Stimulated activated CD4-positive, alpha-beta T cell treated with anti-CD3 and anti-CD28 coated beads, Interleukin-12 subunit alpha, Interleukin-12 subunit beta, amount 100 ng/mL, for 48 hours (primary cell): ENCODE measurements around the gene GRIK3.

Experiments used
- DNase-seq, 3 donors: peaks; one replicate each; pipeline ENCODE4 v3.0.0-alpha.2; 2020; ENCODE audit warnings: low read depth in 2 of 3, low spot score in 1 of 3

Gene GRIK3

DNA sequence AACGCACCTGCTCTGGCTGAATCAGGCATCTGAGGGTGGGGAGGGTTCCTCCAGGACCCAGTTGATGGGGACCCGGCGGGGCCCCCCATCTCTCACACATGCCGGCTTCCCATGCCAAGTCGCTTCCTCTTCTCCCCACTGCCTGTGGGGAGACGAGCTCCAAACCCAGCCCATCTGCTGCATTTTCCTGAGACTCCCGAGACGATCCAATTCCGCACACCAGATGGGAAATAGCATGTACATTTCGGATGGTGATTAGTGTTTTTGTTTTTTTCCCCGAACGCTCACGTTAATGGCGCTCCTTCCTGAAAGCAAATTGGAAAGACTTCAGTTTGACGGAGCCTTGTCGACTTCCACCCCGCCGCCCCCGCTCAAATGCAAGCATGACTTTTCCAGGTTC lies 13.2 kb upstream of the GRIK3 start:
- DNase-seq, result no peak

DNA sequence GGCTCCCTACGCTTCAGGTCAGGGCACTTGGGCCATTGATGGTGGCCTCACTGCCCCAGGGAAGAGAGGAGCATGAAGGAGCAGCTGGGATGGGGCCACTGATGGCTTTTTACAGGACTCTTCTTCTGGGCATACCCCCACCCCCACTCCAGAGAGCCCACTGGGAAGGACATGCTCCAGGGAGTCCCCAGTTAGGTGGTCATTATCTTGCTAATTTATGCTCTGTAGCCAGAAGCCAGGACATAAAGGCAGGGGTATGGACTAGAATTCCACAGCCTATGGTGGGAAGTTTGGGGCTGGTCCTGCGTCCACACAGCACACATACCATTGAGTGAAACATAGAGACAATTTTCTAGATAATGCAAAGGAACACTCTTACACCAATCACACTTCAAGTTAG lies 8.8 kb upstream of the GRIK3 start:
- DNase-seq, result no peak

DNA sequence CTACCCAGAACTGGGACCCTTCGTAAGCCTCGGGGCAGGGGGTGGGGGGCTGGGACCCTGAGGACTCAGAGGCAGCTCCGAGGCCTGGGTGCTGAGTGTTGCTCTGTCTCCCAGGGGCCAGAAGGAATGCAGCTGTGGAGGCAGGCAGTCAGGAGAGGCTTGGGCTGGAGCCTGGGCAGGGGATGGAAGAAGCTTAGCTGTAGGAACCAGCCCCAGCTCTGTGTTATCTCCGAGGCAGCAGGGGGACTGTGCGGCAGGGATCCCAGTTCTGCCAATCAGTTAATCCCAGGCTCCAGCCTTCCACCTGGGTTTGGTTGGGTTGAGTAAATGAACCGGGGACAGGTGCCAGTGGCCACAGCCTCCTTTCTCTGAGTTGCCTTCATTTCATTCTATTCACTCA lies 8.2 kb upstream of the GRIK3 start:
- no peak for DNase-seq

DNA sequence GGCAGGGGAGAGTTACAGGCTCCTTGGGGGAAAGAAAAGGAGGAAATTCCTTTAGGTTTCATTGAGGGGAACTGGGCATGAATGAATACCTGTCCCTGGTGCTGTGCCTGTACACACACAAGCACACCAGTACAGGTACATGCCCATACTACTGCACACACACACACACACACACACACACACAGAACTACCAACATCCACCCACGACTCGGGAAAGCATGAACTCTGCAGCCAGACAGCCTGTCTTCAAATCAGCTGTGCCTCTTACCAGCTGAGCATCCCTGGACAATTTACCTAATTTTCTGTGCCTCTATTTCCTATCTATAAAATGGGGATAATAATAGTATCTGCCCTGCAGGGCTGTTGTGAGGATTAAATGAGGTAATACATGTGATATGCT lies 7.2 kb upstream of the GRIK3 start:
- no peak for DNase-seq

DNA sequence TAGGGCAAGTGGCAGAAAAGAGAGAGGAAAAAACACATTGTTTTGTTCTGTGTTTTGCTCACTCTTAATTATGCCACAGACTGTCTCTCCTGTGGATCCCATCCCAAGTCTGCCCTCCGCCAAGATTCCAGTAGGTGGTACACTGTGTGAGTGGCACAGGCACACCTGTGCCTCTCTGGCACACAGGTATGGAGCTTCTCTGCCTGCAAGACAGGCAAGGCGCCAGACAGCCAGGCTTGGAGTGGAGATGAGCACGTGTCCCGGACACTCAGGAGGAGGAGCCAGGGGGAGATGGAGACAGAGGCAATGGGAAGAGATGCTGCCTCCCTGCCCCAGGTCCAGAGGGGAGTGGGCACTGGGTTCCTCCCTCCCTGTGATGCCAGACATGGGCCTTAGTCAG lies 6.5 kb upstream of the GRIK3 start:
- no peak for DNase-seq

DNA sequence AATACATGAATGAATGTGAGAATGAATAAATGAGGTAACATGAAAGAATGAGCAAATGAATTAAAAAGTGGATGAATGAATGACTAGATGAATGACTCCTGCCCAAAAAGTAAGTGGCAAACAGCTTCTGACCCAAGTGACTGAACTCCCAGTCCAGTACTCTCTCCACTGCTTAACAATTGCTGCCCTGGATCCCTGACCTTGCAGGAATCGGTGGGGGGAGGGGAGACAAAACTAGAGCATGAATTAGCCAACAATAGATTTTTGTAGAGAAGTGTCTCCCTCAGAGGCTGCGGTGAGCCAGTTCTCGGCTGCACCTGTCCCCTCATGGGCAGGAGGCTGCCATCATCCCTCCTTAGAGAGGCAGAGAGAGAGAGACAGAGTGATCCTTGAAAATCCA lies 5.9 kb upstream of the GRIK3 start:
- DNase-seq, result no peak

DNA sequence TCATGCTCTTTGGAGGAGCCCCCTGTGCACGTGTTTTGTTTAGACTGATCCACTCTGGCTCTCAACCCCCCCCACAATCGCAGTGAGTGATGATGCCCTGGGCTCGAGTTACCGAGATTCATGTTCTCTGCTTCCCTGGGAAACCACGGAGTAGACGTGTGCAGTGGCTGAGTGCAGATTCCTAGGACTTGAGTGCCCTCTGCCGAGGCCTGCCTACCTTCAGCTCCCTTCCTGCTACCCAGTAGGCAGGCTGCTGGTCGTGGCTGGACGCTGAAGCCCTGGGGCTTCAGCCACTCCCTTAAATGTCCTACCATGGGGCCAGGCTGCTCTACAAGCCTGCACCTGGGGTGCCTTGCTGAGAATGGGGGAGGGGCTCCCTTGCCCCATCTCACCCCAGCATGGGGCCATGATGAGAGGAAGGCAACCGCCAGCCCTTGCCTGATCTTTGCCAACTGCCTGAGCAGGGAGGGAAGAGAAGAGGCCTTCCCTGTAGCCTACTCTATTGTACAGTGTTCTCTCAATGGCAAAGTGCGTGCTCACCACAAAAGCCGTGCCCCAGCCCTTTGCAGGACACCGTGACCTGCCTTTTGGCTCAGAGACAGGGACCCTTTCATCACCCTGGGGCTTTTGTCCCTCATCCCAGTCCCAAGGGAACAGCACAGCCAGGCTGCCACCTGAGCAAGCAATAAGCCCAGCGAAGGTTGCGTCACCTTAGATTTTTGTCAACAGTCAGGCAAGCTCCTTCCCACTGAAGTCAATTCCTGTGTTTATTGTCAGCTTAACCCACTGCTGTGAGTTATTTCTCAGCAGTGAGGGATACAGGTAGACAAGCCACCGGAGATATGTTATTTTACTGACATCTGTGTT lies 4.1 kb upstream of the GRIK3 start:
- DNase-seq, result no peak

DNA sequence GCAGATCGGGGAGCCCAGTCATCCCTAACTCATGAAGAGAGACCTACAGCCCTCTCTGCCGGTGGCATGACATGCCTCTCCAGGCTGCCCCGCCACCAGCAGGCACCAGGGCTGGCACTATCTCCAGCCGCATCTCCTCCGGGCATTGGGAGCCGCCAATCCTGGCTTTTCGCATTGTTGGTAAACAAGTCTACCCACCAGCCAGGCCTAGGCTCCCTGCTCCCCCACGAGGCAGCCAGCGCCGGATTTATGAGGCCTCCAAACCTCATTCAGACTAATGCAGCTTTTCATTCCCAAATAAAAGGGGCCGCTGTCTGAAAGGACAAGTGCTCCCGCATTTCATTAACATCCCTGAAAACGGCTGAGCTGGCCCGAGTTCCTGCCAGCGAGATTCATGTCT lies 3.4 kb upstream of the GRIK3 start:
- no peak for DNase-seq

DNA sequence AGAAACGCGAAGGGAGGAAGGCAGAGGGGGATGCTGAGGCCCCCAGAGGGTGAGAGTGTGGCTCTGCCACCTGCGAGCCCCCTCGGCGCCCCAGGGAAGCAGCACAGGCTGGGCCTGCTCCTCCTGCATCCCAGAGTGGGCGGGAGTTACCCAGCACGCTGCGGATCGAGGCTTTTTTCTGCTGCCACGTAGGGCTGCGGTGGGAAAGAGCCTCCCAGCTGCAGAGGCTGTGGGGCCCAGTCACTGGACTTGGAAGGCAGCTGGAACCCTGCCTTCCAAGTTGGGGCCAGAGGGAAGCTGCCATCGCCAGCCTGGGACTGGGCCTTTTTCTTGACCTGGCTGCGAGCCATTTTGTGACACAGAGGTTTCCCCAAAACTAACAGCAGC lies 2.3 kb upstream of the GRIK3 start:
- DNase-seq, result no peak

DNA sequence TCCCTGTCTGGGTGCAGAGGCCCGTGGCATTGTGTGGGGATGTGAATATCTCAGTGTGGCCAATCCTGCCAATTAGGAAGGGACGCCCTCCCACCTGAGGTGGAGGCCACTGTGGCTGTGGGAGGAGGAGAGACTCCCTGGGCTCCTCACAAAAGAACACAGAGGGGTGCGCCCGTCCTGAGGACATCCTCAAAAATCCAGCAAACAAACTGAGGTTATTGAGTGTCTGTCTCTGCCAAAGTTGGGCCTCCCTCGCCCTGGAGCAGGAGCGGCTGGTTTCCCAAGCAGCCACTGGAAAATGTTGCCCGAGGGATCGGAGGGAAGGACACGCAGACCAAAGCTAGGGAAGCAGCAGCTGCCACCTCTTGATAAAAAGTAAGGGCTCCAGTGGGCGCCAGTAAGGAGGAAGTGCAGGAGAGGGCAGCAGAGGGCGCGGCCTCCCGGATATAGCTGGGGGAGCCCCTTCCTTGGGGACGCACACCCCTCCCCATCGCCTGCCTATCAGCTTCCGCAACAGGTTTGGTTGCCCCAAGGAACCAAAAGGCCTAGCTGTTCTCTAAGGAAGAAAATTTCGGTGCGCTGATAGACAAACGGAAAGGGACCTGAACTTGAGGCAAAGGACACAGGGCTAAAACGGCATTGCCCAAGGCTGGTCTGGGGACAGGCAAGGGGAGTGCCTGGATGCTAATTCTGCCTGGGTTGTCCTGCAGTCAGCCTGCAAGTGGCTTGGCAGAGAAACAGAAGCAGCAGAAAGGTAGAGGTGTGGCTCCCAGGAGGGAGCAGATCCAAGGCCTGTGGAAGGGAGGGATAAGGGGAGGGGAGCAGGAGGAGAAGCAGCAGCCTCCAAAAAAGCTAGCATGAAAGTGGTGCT lies 1.7 kb upstream of the GRIK3 start:
- no peak for DNase-seq

DNA sequence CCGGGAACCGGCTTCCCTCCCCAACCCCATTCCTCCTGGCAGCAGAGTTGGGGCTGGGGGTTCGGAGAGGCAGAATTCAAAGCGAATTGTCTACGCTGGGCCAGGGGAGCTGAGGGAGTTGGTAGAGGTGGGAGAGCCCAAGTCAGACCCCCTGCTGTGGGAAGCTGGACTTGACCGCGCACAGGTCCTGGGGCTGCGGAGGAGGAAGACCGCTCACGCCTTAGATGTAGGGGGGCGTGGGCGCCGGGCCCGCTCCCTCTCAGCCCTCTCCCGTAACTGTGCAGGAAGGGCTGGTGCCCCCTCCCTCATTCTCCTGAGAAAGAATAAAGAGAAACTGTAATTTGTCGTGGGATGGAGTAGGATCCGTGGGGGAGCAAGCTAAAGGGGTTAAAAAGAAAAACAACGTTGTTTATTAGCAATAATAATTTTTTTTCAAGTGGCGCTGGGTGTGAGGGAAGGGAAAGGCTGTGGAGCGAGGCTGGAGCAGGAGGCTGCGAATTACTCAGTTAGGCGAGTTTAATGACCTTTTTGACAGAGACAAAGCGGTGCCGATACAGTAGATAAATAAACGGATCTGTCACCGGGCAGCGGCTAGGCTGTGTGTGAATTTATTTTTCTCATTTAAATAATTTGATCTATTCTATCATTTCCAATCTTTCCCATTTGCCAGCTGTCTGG lies 838 bp upstream of the GRIK3 start:
- no peak for DNase-seq

DNA sequence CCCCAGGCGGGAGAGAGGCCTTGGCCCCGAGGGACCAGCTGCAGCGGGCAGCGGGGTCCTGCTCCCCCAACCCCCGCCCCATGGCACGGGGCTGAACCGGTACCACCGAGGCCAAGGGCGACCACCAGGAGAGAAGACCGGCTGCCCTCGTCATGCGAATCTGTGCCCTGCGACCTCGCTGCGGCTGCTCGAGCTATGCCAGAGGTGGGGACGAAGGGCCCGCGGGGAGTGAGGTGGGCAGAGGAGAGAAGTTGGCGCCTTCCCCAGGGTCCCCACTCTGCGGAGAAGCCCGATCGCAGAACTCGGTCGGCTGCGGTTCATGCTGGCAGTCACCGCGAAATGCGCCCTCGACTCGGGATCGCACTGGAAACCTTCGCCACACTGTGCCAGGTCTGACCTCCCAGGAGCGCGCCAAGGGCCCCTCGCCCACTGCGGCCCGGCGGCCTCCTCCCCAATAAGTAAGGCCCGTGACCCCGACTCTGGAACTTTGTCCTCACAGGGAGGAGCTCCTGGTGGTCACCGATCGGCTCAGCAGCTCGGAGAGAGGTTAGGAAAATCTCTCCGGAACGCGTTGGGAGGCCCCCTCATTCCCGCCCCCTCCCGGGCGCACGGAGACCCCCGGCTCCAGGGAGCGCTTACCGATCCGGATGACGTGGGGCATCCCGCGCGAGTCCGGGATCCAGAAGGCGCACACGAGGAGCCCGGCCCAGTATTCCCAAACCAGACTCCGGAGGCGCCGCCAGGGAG lies 787 bp downstream of the GRIK3 start:
- no peak for DNase-seq

DNA sequence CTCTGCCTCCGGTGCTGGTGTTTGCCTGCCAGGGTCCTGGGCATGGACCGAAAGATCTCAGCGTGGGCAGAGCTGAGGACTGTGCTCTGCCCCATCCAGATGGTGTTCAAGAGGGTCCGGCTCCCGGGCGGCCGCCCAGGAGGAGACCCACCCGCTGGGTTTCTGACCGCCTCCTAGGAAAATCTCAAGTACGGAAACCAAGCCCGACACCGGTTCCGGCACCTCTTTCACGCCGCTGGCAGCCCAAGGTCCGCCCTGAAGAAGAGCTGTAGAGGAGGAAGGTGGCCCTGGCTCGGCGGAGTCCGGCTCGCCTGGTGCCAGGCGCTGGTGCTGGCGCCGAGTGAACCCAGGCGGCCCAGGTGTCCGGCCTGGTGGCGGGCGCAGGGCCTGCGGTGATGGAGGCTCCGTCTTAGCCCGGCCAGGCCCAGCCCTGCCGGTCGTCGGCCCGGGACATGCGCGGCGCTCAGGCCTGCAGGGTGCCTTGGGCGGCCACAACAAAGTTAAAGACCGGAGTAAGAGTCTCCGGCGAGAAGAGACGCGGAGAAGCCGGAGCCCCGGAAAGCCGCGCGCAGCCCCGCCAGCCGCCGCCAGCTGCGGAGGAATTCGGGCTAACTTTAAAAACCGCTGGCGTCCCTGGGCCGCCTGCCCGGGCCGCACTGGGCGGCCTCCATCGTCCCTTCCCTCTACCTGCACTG lies 1.5 kb downstream of the GRIK3 start:
- no peak for DNase-seq

DNA sequence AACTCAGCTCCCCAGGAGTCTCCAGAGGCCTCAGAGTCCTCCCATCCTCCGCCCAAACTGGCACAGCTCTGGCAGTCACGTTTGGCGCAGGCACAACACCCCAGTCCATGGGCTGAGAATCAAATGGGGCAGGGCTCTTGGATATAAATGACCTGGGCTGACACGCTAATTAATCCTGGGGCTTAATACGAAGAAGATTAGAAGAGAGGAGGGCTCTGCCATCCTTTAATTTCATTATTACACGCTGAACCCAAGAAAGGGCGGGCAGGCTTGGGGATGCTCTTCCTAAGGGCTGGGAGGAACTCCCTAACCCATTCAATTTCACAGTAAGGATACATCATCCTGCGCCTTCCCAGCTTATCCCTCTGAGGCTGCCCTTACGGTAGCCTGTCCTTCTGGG lies 2.4 kb downstream of the GRIK3 start:
- DNase-seq, result no peak

DNA sequence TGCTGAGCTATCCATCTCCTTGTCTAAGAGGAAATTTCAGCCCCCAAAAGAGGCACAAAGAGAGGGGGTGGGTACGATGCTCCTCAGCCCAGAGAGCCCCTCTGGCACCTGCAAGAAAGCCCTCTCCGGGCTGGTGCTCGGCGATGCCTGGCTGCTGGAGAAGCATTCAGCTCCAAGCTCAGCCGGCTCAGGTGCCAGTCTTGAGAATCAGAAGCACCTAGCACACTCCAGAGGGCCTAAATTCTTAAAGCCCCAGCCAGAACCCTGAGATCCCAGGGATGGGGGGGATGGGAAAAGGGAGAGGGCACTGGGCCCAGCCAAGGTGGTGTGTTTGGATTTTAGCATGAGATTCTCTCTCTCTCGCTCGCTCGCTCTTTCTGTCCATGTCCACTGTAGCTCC lies 2.9 kb downstream of the GRIK3 start:
- no peak for DNase-seq

DNA sequence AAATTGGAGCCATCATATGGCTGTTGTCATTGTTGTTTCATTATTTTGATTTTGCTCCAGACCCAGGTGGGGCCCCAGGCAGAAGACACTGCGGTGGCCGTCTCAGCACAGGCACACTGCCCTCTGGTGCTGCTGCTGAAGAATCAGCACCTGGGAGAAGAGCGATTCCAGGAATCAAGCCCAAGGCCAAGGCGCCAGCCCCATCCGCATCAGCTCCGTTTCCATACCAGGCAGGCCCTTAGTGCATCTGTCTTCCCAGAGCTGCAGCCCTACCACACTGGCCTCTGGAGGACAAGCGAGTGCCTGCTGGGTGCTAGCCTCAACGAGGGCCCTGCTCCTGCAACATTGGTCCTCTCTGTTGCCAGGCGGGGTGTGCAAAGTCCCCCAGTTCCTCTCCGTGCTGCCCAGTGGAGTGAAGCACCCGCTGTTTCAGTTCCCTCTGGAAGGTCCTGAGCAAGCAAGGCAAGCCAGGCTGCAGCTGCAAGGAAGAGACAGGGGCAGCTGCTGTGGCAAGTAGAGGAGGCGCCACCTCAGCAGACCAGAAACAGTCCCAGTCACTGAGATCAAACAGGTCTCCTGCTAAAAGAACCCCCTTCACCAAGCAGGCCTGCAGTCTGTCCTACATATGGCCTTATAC lies 5.2 kb downstream of the GRIK3 start:
- DNase-seq, result no peak

DNA sequence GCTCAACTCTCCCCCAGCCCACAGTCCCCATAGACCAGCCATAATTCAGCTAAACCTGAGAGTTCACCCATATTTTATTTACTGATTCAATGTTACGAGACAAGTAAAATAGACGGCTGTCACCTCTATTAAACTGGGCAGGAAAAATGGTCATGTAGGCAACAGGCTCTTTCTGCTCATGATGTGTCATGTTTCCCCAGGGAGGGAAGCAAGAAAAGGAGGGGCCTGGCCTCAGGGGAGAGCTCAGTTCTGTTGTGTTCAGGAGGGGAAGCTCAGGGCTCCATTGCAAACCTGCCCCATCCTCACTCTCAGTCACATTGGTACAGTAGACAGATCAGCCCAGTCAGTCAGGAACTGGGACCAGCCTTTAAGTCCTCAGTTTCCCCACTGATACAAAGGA lies 12.8 kb downstream of the GRIK3 start:
- DNase-seq, result no peak

DNA sequence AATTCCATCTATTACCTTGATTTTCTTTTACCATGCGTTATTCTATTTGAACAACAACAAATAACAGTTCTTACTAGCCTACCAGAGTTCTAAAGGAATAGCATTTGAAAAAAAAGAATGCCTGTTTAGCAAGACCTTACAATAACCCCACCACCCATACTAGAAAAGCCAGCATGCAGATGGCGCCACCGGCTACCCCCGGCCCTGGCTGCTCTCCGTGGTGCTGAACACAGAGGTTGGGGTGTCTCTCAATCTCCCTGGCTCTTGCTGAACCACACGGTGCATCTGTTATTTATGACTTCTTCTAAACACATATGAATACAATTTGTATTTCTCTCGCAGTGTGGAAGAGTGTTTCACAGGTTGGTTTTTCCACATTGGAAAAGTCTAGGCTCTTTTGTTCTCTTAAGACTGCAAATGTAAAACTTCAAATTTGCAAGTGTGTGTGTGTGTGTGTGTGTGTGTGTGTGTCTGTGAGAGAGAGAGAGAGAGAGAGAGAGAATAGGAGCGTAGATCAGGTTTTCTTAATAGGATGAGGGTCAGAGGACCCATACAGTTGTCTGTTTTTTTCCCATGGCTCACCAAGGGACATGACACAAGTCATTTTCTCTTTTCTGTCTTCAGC lies 13.6 kb downstream of the GRIK3 start:
- peak in 1 of 3 donors; percentile 4 for DNase-seq

DNA sequence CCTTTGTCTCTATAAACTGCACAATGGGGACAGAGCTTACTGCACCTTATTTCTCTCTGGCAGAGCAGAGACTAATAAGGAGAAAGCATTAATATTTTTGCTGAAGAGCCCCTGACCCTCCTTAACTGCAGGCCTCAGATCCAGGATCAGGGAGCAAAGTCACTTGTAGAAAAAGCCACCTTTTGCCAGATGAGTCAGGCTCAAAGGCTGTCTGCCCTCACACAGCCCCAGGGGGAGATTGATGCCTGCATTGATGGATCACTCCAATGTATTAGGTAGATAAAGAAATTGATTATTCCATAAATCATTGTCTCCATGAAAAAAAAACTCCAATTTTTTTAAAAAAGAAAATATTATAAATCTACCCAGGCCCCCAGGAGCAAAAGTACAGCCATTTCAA lies 15.8 kb downstream of the GRIK3 start:
- no peak for DNase-seq

DNA sequence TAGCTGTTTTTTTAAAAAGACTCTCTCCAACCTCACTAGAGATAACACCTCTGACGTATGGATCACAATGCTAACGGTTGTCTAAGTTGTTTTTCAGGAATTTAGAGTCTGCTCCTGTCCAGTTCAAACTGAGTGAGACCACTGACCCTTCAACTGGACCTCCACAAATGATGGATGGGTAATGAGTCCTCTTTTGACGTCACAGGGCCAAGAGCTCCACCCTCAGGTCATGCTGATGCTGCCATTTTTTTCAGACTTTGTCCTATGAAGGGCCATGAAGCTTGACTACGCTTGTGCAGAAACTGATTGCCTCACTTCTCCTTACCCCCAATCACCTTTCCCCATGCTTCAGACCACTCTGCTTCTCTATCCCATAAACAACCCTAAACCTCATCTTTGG lies 16.6 kb downstream of the GRIK3 start:
- no peak for DNase-seq
